CD4-positive, alpha-beta T cell treated with Interleukin-1 beta for 1 hour (primary cell): Measurements from ENCODE around the gene IL17A.
"Not testable (repeated sequence)": the region's sequence is repeated elsewhere in the genome, so short reads cannot be mapped to it uniquely, and the experiment has no call there.

Experiments used
- DNase-seq, 2 donors: peaks; one replicate each; pipeline ENCODE4 v3.0.0-alpha.2; 2020 to 2022

Gene IL17A

GRCh38 chr6:52164319-52165094, 21.7 kb upstream of the IL17A start:
- DNase-seq, result no peak

- DNase-seq, result no peak
These were observed 18.9 kb upstream of the IL17A start for GRCh38 chr6:52167267-52167666.

- not testable (repeated sequence) for DNase-seq
These were observed 17.8 kb upstream of the IL17A start for GRCh38 chr6:52168351-52168750.

GRCh38 chr6:52174118-52174517, 12.1 kb upstream of the IL17A start:
- no peak for DNase-seq

- peak in 1 of 2 donors; percentile 26 for DNase-seq
These were observed 9.6 kb upstream of the IL17A start for GRCh38 chr6:52176550-52176949.

- DNase-seq, result no peak
These were observed 8.2 kb upstream of the IL17A start for GRCh38 chr6:52177961-52178360.

- no peak for DNase-seq
These were observed 5.2 kb upstream of the IL17A start for GRCh38 chr6:52180787-52181558.

- no peak for DNase-seq
These were observed 3.0 kb upstream of the IL17A start for GRCh38 chr6:52183131-52183713.

- DNase-seq, result no peak
These were observed 305 bp downstream of the IL17A start for GRCh38 chr6:52186480-52186879.

GRCh38 chr6:52187098-52187497, 923 bp downstream of the IL17A start:
- DNase-seq, result no peak

- no peak for DNase-seq
These were observed 3.8 kb downstream of the IL17A start for GRCh38 chr6:52189974-52190373.

GRCh38 chr6:52190409-52190808, 4.2 kb downstream of the IL17A start:
- DNase-seq, result no peak

- DNase-seq, result no peak
These were observed 5.6 kb downstream of the IL17A start for GRCh38 chr6:52191824-52192223.

- DNase-seq, result no peak
These were observed 9.7 kb downstream of the IL17A start for GRCh38 chr6:52195886-52196285.

- DNase-seq, result not testable (repeated sequence)
These were observed 13.9 kb downstream of the IL17A start for GRCh38 chr6:52200088-52200487.

- DNase-seq, result no peak
These were observed 14.9 kb downstream of the IL17A start for GRCh38 chr6:52201046-52201445.

- no peak for DNase-seq
These were observed 15.3 kb downstream of the IL17A start for GRCh38 chr6:52201493-52201892.

- DNase-seq, result no peak
These were observed 20.9 kb downstream of the IL17A start for GRCh38 chr6:52207066-52207465.

GRCh38 chr6:52208612-52209011, 22.4 kb downstream of the IL17A start:
- DNase-seq, result no peak

GRCh38 chr6:52209770-52210169, 23.6 kb downstream of the IL17A start:
- DNase-seq, result no peak

- no peak for DNase-seq
These were observed 24.1 kb downstream of the IL17A start for GRCh38 chr6:52210227-52210626.

- DNase-seq, result peak in 1 of 2 donors; percentile 4
These were observed 27.0 kb downstream of the IL17A start for GRCh38 chr6:52213127-52213526.

- no peak for DNase-seq
These were observed 29.6 kb downstream of the IL17A start for GRCh38 chr6:52215787-52216186.
